K562 (cell line): Measurements from ENCODE around the gene SCIN. TPM values are rescaled to one million over a fixed set of nuclear protein-coding genes. Genes with fewer than 3 reads are reported as not detected.

Experiments used
- ATAC-seq: fragments of 200-7000 bp; cut with Tn5 transposase; 3 replicates; pipeline ENCODE4 v1.9.1; 2020; ENCODE audit warnings: moderate library complexity
- BruUV-seq: library from RNA; stranded (reverse); fragments of 400-500 nt; replicated peaks from 2 replicates; lab custom pipeline; 2021; lab: Mats Ljungman, UMichigan
- CTCF ChIA-PET: fragments of 300-600 bp; formaldehyde crosslinking; extraction: SDS; loops from one replicate; lab custom pipeline; 2021; ENCODE audit warnings: low intra/inter-chr PET ratio; lab: Yijun Ruan, JAX
- POLR2A ChIA-PET: fragments of 300-600, 350-650 bp; sonication (Branson Sonifier 250); formaldehyde crosslinking; extraction: SDS; loops from one replicate; lab custom pipeline; 2021; ENCODE audit warnings: antibody characterized with exemption, inconsistent platforms; lab: Yijun Ruan, JAX
- DNase-seq, 4 experiments: peaks; one replicate each; pipeline versions ENCODE4 v3.0.0 to v3.0.0-alpha.2; 2011 to 2018; ENCODE audit warnings: low spot score in 3 of 4, mixed read lengths in 3 of 4; ENCODE audit errors: extremely low read depth in 1 of 4
- FAIRE-seq: peaks from 2 replicates; lab custom pipeline; 2011; peaks lifted over from hg19 to GRCh38; lab: Jason Lieb, UNC
- H2AFZ ChIP-seq: 2 replicates; pipeline ENCODE4 v1.6.0; 2011; ENCODE audit warnings: low read depth, low read length, control low read depth, inconsistent platforms
- H3K27ac ChIP-seq: fragments of 200-600 bp; 3 replicates; pipeline ENCODE4 v1.8.0; 2011; ENCODE audit warnings: low read depth, mild to moderate bottlenecking, control low read depth, inconsistent platforms, low read length, moderate library complexity, mixed read lengths; ENCODE audit errors: extremely low read depth
- H3K27me3 ChIP-seq, 2 experiments: fragments of 300-600 bp in 1 of 2; 2 replicates in 1 of 2; 3 replicates in 1 of 2; pipeline versions ENCODE4 v1.6.0 to v1.8.0; 2011; ENCODE audit warnings: inconsistent platforms in 2 of 2, low read length in 2 of 2, mild to moderate bottlenecking in 1 of 2, mixed read lengths in 1 of 2, moderate library complexity in 1 of 2; ENCODE audit not compliant: control insufficient read depth in 2 of 2, insufficient read depth in 2 of 2
- H3K36me3 ChIP-seq: fragments of 300-600 bp; 3 replicates; pipeline ENCODE4 v1.8.0; 2011; ENCODE audit warnings: mild to moderate bottlenecking, low read length, inconsistent platforms; ENCODE audit not compliant: control insufficient read depth, insufficient read depth
- H3K4me1 ChIP-seq, 2 experiments: fragments of 200-600 bp in 1 of 2; replicated peaks in 1 of 2; 2 replicates in 1 of 2; 3 replicates in 1 of 2; pipeline versions ENCODE4 v1.5.1 to v1.8.0; 2011; ENCODE audit warnings: inconsistent platforms in 2 of 2, low read length in 2 of 2, mild to moderate bottlenecking in 1 of 2, mixed read lengths in 1 of 2, moderate library complexity in 1 of 2; ENCODE audit not compliant: control insufficient read depth in 2 of 2, insufficient read depth in 2 of 2
- H3K4me2 ChIP-seq: 2 replicates; pipeline ENCODE4 v1.6.1; 2011; ENCODE audit warnings: low read length, control low read depth, inconsistent platforms, mixed read lengths; ENCODE audit not compliant: insufficient read depth
- H3K4me3 ChIP-seq: fragments of 200-600 bp; sonication (generic), shearing (Covaris generic); 2 replicates; pipeline ENCODE4 v1.5.1; 2016; ENCODE audit warnings: control low read depth, inconsistent platforms
- H3K79me2 ChIP-seq: fragments of 200-600 bp; 3 replicates; pipeline ENCODE4 v1.8.0; 2011; ENCODE audit warnings: low read length, inconsistent platforms; ENCODE audit not compliant: control insufficient read depth, insufficient read depth
- H3K9ac ChIP-seq, 2 experiments: 2 replicates each; pipeline versions ENCODE4 v1.6.0 to v1.6.1; 2011; ENCODE audit warnings: low read depth in 2 of 2, low read length in 2 of 2, control low read depth in 1 of 2, inconsistent platforms in 1 of 2, mild to moderate bottlenecking in 1 of 2, mixed read lengths in 1 of 2; ENCODE audit not compliant: insufficient read depth in 1 of 2
- H3K9me1 ChIP-seq: one replicate; pipeline ENCODE4 v1.6.0; 2011; ENCODE audit warnings: inconsistent platforms, mild to moderate bottlenecking, low read length, moderate library complexity; ENCODE audit not compliant: control insufficient read depth, insufficient read depth
- H3K9me3 ChIP-seq: replicated peaks from 2 replicates; pipeline ENCODE4 v1.5.1; 2011; ENCODE audit warnings: low read depth, low read length, inconsistent platforms; ENCODE audit not compliant: control insufficient read depth, insufficient read depth
- H4K20me1 ChIP-seq: replicated peaks from 2 replicates; pipeline ENCODE4 v1.6.1; 2011; ENCODE audit warnings: low read length, inconsistent platforms, mixed read lengths; ENCODE audit not compliant: control insufficient read depth, insufficient read depth
- CEBPB ChIP-seq: fragments of 450-650 bp; IDR thresholded peaks from 2 replicates; pipeline ENCODE4 v1.6.1; 2016; ENCODE audit warnings: missing genetic modification characterization, missing compliant biosample characterization
- HNRNPK ChIP-seq: fragments of 200-400 bp; formaldehyde crosslinking; IDR thresholded peaks from one replicate; pipeline ENCODE4 v1.6.1; 2018; ENCODE audit warnings: mild to moderate bottlenecking, low read depth, low read length; ENCODE audit not compliant: poor library complexity, severe bottlenecking
- LCOR ChIP-seq: sonication (generic); formaldehyde crosslinking; IDR thresholded peaks from 2 replicates; pipeline ENCODE4 v1.8.0; 2022; ENCODE audit warnings: mild to moderate bottlenecking, missing genetic modification reagents
- SMARCB1 ChIP-seq: IDR thresholded peaks from 2 replicates; pipeline ENCODE4 v1.6.1; 2011; ENCODE audit warnings: improper control_type of control experiment, low read depth; ENCODE audit not compliant: insufficient read length
- TRIM24 ChIP-seq, 2 experiments: fragments of 450-650 bp; IDR thresholded peaks; 2 replicates each; pipeline ENCODE4 v1.6.1; 2016
- WGBS: fragments of 100-300 bp; shearing (Covaris generic); methylation state at CpG from one replicate; pipeline ENCODE4 v1.1.6; 2016; ENCODE audit warnings: low coverage, mixed read lengths; ENCODE audit not compliant: insufficient coverage; ENCODE audit errors: missing lambda C conversion rate; 5-methylcytosine and 5-hydroxymethylcytosine counted together
- in situ Hi-C: fragments of 300-500 bp; cut with MboI; formaldehyde crosslinking; loops from 4 replicates; pipeline ENCODE4 v1.15.0; 2018; ENCODE audit warnings: inconsistent platforms, mixed read lengths
- intact Hi-C: fragments of 100-400 bp; cut with micrococcal nuclease; formaldehyde crosslinking; loops from 2 replicates; pipeline ENCODE4 v1.14.2; 2022
- polyA plus RNA-seq, 8 experiments: library from polyadenylated mRNA; depleted of rRNA in 4 of 8; stranded (reverse) in 5 of 8; unstranded in 3 of 8; fragments of >200 nt; fragmentation: Nextera tagmentation in 2 of 8; fragmentation: Illumina TruSeq in 1 of 8; extraction: Ambion mirVana in 2 of 8; extraction: Trizol in 1 of 8; gene quantifications; 2 replicates each; pipeline versions ENCODE4 v1.2.1 to v1.2.3, GENCODE V29; 2011 to 2014; ENCODE audit warnings: inconsistent platforms in 1 of 8, missing spikeins in 1 of 8
- total RNA-seq, 7 experiments: library from RNA; depleted of rRNA in 6 of 7; stranded (reverse); fragments of >200 nt in 6 of 7; fragmentation: Illumina TruSeq in 2 of 7; extraction: Trizol in 2 of 7; gene quantifications; 2 replicates each; pipeline versions ENCODE4 v1.2.1 to v1.2.3, GENCODE V29; 2011 to 2021; ENCODE audit warnings: low replicate concordance in 1 of 7
- TF ChIP-seq, protein P1 (sequence below): fragments of 250-450 bp; sonication (Bioruptor Pico); IDR thresholded peaks from 2 replicates; pipeline ENCODE4 v1.4.0; 2020
- TF ChIP-seq, protein P2 (sequence below): fragments of 450-650 bp; IDR thresholded peaks from 2 replicates; pipeline ENCODE4 v1.6.1; 2016; ENCODE audit warnings: low read depth, mild to moderate bottlenecking, moderate library complexity
- TF ChIP-seq, protein P3 (sequence below): fragments of 250-450 bp; sonication (Bioruptor Pico); IDR thresholded peaks from 2 replicates; pipeline ENCODE4 v1.9.0; 2021; ENCODE audit warnings: mild to moderate bottlenecking

Gene SCIN
- total and polyA plus RNA-seq, 9 of the 15 experiments (the other 6 are each of a cell fraction or from before 2014, with no cell fraction given), result 0.67 to 18.2 (median 10.6) TPM

DNA sequence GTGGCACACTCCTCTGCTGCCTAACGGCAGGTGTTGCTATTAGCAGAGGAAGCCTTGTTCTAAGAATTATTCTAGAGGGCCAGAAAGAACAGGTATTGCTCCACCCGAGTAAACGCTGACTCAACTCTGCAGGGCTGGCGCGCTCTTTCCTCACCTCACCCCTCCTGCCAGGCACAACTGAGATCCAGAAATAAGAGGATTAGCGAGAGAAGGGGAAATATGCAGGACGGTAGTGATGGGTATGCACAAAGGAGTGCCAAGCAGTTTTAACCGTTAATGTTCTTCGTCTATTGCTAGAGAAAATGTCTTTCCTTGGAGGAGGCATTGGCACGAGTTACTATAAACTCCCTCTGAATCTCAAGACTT is 369 bp upstream of the SCIN start:
- WGBS, result 52% methylated on average over 10 of the region's 10 CpGs
- no peaks in the 10 kb centered on the region for H3K36me3 ChIP-seq
- CTCF ChIA-PET, result no interaction called here
- H3K4me2 ChIP-seq, result peak overlapping the region; percentile 65
- H3K4me3 ChIP-seq, result peak overlapping the region; percentile 21
- TF ChIP-seq HNRNPK, result no peak
- no peak for TF ChIP-seq TRIM24 (IDR thresholded peaks at IDR 0.05)
- TF ChIP-seq, protein P1, sequence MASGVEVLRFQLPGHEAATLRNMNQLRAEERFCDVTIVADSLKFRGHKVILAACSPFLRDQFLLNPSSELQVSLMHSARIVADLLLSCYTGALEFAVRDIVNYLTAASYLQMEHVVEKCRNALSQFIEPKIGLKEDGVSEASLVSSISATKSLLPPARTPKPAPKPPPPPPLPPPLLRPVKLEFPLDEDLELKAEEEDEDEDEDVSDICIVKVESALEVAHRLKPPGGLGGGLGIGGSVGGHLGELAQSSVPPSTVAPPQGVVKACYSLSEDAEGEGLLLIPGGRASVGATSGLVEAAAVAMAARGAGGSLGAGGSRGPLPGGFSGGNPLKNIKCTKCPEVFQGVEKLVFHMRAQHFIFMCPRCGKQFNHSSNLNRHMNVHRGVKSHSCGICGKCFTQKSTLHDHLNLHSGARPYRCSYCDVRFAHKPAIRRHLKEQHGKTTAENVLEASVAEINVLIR (CRISPR knock-in tag), result no peak
- TF ChIP-seq, protein P2, sequence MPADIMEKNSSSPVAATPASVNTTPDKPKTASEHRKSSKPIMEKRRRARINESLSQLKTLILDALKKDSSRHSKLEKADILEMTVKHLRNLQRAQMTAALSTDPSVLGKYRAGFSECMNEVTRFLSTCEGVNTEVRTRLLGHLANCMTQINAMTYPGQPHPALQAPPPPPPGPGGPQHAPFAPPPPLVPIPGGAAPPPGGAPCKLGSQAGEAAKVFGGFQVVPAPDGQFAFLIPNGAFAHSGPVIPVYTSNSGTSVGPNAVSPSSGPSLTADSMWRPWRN, result no peak
- TF ChIP-seq LCOR (CRISPR knock-in tag), result no peak
- TF ChIP-seq SMARCB1, result no peak
- 0 out of 2 replicates have a peak, but pooled peaks have one; percentile 16 for TF ChIP-seq CEBPB (tag)
- TF ChIP-seq, protein P3, sequence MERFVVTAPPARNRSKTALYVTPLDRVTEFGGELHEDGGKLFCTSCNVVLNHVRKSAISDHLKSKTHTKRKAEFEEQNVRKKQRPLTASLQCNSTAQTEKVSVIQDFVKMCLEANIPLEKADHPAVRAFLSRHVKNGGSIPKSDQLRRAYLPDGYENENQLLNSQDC (CRISPR knock-in tag), result no peak
- TF ChIP-seq, all 486 proteins: peak for 1
- FAIRE-seq (no peak), ATAC-seq (no peak), DNase-seq (no peak)
- BruUV-seq, result no TSS peak
- peaks cover 0 to 9% of the 10 kb centered on the region in 2 experiments; a peak in 3 of 5 replicates for H3K4me1 ChIP-seq
- H3K9ac ChIP-seq, result peak overlapping the region in 1 of 2 experiments; percentile 77; a peak in 2 of 4 replicates
- no peaks in the 10 kb centered on the region for H3K9me1 ChIP-seq
- intact Hi-C loops (no loop called here), in situ Hi-C loops (no loop called here)
- H3K27me3 ChIP-seq, result no peaks in the 10 kb centered on the region
- H3K27ac ChIP-seq, result no peak overlapping the region
- H2AFZ ChIP-seq, result peak overlapping the region; percentile 60
- no peaks in the 10 kb centered on the region for H3K79me2 ChIP-seq
- H4K20me1 ChIP-seq, result no peaks in the 10 kb centered on the region
- no peaks in the 10 kb centered on the region for H3K9me3 ChIP-seq
- POLR2A ChIA-PET, result interaction anchor here (1.4 kb wide), 1 partner anchor 12 kb away, joined by 4 read pairs; no protein-coding TSS in a partner anchor
